SK-N-SH treated with all-trans-retinoic acid at 6 μM for 48 hours (cell line): ENCODE data around the gene TADA2B.

Source experiments
- ATAC-seq: fragments of 200-7000 bp; cut with Tn5 transposase; 3 replicates; pipeline ENCODE4 v1.9.1; 2020; ENCODE audit warnings: mild to moderate bottlenecking, moderate library complexity
- ARNTL ChIP-seq: fragments of 450-650 bp; formaldehyde crosslinking; IDR thresholded peaks from 2 replicates; pipeline ENCODE4 v1.5.0; 2020; ENCODE audit warnings: low read depth, mild to moderate bottlenecking, moderate library complexity, borderline replicate concordance
- BACH2 ChIP-seq: fragments of 250-450 bp; sonication (Bioruptor Pico); IDR thresholded peaks from 2 replicates; pipeline ENCODE4 v1.9.0; 2021; ENCODE audit warnings: mild to moderate bottlenecking, borderline replicate concordance
- CSDC2 ChIP-seq: fragments of 250-450 bp; sonication (Bioruptor Pico); IDR thresholded peaks from 2 replicates; pipeline ENCODE4 v1.5.0; 2020; ENCODE audit warnings: mild to moderate bottlenecking, moderate library complexity
- CSRNP3 ChIP-seq: fragments of 250-450 bp; sonication (Bioruptor Pico); IDR thresholded peaks from 2 replicates; pipeline ENCODE4 v1.5.1; 2021; ENCODE audit warnings: mild to moderate bottlenecking, moderate library complexity
- ESRRG ChIP-seq: fragments of 250-450 bp; sonication (Bioruptor Pico); IDR thresholded peaks from 2 replicates; pipeline ENCODE4 v1.6.1; 2021; ENCODE audit warnings: mild to moderate bottlenecking
- GLIS3 ChIP-seq: fragments of 250-450 bp; sonication (Bioruptor Pico); IDR thresholded peaks from 2 replicates; pipeline ENCODE4 v1.5.0; 2020; ENCODE audit warnings: mild to moderate bottlenecking, moderate library complexity
- ISL1 ChIP-seq: fragments of 250-450 bp; sonication (Bioruptor Pico); IDR thresholded peaks from 2 replicates; pipeline ENCODE4 v2.1.2; 2022; ENCODE audit warnings: mild to moderate bottlenecking, moderate library complexity
- OSR1 ChIP-seq: fragments of 250-450 bp; sonication (Bioruptor Pico); IDR thresholded peaks from 2 replicates; pipeline ENCODE4 v1.8.0; 2022; ENCODE audit warnings: moderate library complexity, mild to moderate bottlenecking, inconsistent platforms
- PATZ1 ChIP-seq: fragments of 250-450 bp; sonication (Bioruptor Pico); IDR thresholded peaks from 2 replicates; pipeline ENCODE4 v1.8.0; 2020; ENCODE audit warnings: mild to moderate bottlenecking, moderate library complexity, borderline replicate concordance
- POU6F1 ChIP-seq: fragments of 250-450 bp; sonication (Bioruptor Pico); IDR thresholded peaks from 2 replicates; pipeline ENCODE4 v1.8.0; 2021; ENCODE audit warnings: low read depth, mild to moderate bottlenecking, moderate library complexity, borderline replicate concordance
- PPARA ChIP-seq: fragments of 250-450 bp; sonication (Bioruptor Pico); IDR thresholded peaks from 2 replicates; pipeline ENCODE4 v1.5.0; 2020; ENCODE audit warnings: mild to moderate bottlenecking, borderline replicate concordance
- RARB ChIP-seq: fragments of 250-450 bp; sonication (Bioruptor Pico); IDR thresholded peaks from 2 replicates; pipeline ENCODE4 v1.8.0; 2021; ENCODE audit warnings: mild to moderate bottlenecking, moderate library complexity
- SNAI2 ChIP-seq: fragments of 250-450 bp; sonication (Bioruptor Pico); IDR thresholded peaks from 2 replicates; pipeline ENCODE4 v1.5.0; 2020; ENCODE audit warnings: mild to moderate bottlenecking, moderate library complexity
- TCF4 ChIP-seq: fragments of 250-450 bp; sonication (Bioruptor Pico); IDR thresholded peaks from 2 replicates; pipeline ENCODE4 v1.8.0; 2021; ENCODE audit warnings: mild to moderate bottlenecking, moderate library complexity, borderline replicate concordance
- TOX ChIP-seq: fragments of 250-450 bp; sonication (Bioruptor Pico); IDR thresholded peaks from 2 replicates; pipeline ENCODE4 v1.8.0; 2021; ENCODE audit warnings: mild to moderate bottlenecking, moderate library complexity, borderline replicate concordance
- TSHZ2 ChIP-seq: fragments of 250-450 bp; sonication (Bioruptor Pico); IDR thresholded peaks from 2 replicates; pipeline ENCODE4 v1.5.0; 2020; ENCODE audit warnings: mild to moderate bottlenecking, moderate library complexity
- ZC3H10 ChIP-seq: fragments of 250-450 bp; sonication (Bioruptor Pico); IDR thresholded peaks from 2 replicates; pipeline ENCODE4 v1.5.1; 2021; ENCODE audit warnings: mild to moderate bottlenecking, moderate library complexity
- ZFP3 ChIP-seq: fragments of 250-450 bp; sonication (Bioruptor Pico); IDR thresholded peaks from 2 replicates; pipeline ENCODE4 v1.5.0; 2020; ENCODE audit warnings: mild to moderate bottlenecking, moderate library complexity
- ZFP30 ChIP-seq: fragments of 450-650 bp; formaldehyde crosslinking; IDR thresholded peaks from 2 replicates; pipeline ENCODE4 v1.5.0; 2022; ENCODE audit warnings: mild to moderate bottlenecking, moderate library complexity
- ZNF565 ChIP-seq: fragments of 450-650 bp; formaldehyde crosslinking; conservative IDR thresholded peaks from 2 replicates; pipeline ENCODE4 v1.5.0; 2020; ENCODE audit warnings: low read depth, mild to moderate bottlenecking, moderate library complexity
- ZNF70 ChIP-seq: fragments of 450-650 bp; formaldehyde crosslinking; IDR thresholded peaks from 2 replicates; pipeline ENCODE4 v1.5.0; 2020; ENCODE audit warnings: mild to moderate bottlenecking, moderate library complexity
- ZNF8 ChIP-seq: fragments of 450-650 bp; formaldehyde crosslinking; IDR thresholded peaks from 2 replicates; pipeline ENCODE4 v1.5.0; 2020; ENCODE audit warnings: mild to moderate bottlenecking, moderate library complexity

Gene TADA2B

GRCh38 chr4:7037425-7037824 is 5.7 kb upstream of the TADA2B start (continued):
- TF ChIP-seq ZNF8 (CRISPR knock-in tag) (no peak), ARNTL (CRISPR knock-in tag) (no peak), TOX (no peak), ISL1 (CRISPR knock-in tag) (no peak), BACH2 (CRISPR knock-in tag) (no peak), GLIS3 (no peak), PATZ1 (no peak), ZFP30 (CRISPR knock-in tag) (no peak), RARB (CRISPR knock-in tag) (no peak)

GRCh38 chr4:7040765-7041164 is 2.4 kb upstream of the TADA2B start:
- TF ChIP-seq CSDC2 (CRISPR knock-in tag): no peak
- no peak for TF ChIP-seq ZNF565
- TF ChIP-seq TCF4 (CRISPR knock-in tag): no peak
- TF ChIP-seq BACH2 (CRISPR knock-in tag): no peak
- TF ChIP-seq POU6F1 (CRISPR knock-in tag): no peak
- TF ChIP-seq ZFP3 (CRISPR knock-in tag): no peak
- no peak for TF ChIP-seq CSRNP3 (CRISPR knock-in tag)
- no peak for TF ChIP-seq TSHZ2 (CRISPR knock-in tag)
- TF ChIP-seq ISL1 (CRISPR knock-in tag): no peak
- no peak for TF ChIP-seq RARB (CRISPR knock-in tag)
- TF ChIP-seq ESRRG (CRISPR knock-in tag): no peak
- TF ChIP-seq ZNF8 (CRISPR knock-in tag): no peak
- TF ChIP-seq ZC3H10 (CRISPR knock-in tag): no peak
- no peak for TF ChIP-seq ARNTL (CRISPR knock-in tag)
- TF ChIP-seq OSR1 (CRISPR knock-in tag): no peak
- TF ChIP-seq GLIS3: no peak
- no peak for TF ChIP-seq SNAI2 (CRISPR knock-in tag)
- TF ChIP-seq ZNF70 (CRISPR knock-in tag): no peak
- no peak for ATAC-seq

GRCh38 chr4:7041246-7041645 is 1.9 kb upstream of the TADA2B start:
- ATAC-seq: no peak
- TF ChIP-seq ISL1 (CRISPR knock-in tag): no peak
- no peak for TF ChIP-seq OSR1 (CRISPR knock-in tag)
- no peak for TF ChIP-seq PPARA
- TF ChIP-seq CSDC2 (CRISPR knock-in tag): no peak
- TF ChIP-seq GLIS3: no peak
- TF ChIP-seq TOX: no peak
- no peak for TF ChIP-seq SNAI2 (CRISPR knock-in tag)
- TF ChIP-seq ZC3H10 (CRISPR knock-in tag): no peak
- TF ChIP-seq ZFP3 (CRISPR knock-in tag): no peak
- TF ChIP-seq RARB (CRISPR knock-in tag): no peak
- no peak for TF ChIP-seq PATZ1
- no peak for TF ChIP-seq ZNF565
- TF ChIP-seq ZFP30 (CRISPR knock-in tag): no peak
- TF ChIP-seq ARNTL (CRISPR knock-in tag): no peak
- TF ChIP-seq POU6F1 (CRISPR knock-in tag): no peak
- TF ChIP-seq CSRNP3 (CRISPR knock-in tag): no peak
